ENCODE data around the gene PPIF.

DNA sequence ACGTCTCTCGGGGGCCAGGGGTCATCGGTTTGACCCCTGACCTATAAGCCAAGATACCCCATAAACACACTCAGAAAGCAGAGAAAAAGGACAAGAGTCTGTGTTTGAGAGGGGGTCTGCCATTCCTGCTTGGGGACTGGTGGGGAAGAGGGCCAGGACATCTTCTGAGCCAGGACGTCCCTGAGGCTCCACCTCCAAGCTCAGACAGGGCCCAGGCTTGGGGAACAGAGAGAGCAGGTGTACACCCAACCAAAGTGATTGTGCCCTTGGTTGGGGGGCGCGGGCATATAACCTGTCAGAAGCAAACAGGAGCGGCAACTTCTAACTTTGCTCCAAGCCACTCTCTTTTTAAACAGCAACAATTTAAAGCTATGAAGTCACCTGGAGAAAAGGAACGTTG lies 33.9 kb upstream of the PPIF start:
- no peak for TF ChIP-seq POLR2A (IDR thresholded peaks at IDR 0.05)
- TF ChIP-seq, protein P1, sequence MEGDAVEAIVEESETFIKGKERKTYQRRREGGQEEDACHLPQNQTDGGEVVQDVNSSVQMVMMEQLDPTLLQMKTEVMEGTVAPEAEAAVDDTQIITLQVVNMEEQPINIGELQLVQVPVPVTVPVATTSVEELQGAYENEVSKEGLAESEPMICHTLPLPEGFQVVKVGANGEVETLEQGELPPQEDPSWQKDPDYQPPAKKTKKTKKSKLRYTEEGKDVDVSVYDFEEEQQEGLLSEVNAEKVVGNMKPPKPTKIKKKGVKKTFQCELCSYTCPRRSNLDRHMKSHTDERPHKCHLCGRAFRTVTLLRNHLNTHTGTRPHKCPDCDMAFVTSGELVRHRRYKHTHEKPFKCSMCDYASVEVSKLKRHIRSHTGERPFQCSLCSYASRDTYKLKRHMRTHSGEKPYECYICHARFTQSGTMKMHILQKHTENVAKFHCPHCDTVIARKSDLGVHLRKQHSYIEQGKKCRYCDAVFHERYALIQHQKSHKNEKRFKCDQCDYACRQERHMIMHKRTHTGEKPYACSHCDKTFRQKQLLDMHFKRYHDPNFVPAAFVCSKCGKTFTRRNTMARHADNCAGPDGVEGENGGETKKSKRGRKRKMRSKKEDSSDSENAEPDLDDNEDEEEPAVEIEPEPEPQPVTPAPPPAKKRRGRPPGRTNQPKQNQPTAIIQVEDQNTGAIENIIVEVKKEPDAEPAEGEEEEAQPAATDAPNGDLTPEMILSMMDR (IDR thresholded peaks at IDR 0.05) = no peak
